CD4-positive, alpha-beta T cell treated with Interleukin-6 for 4 hours (primary cell): ENCODE measurements around the gene CIB4.

ENCODE experiments used
- DNase-seq: peaks from one replicate; pipeline ENCODE4 v3.0.0-alpha.2; 2020; ENCODE audit warnings: mixed read lengths

CIB4 gene

DNA sequence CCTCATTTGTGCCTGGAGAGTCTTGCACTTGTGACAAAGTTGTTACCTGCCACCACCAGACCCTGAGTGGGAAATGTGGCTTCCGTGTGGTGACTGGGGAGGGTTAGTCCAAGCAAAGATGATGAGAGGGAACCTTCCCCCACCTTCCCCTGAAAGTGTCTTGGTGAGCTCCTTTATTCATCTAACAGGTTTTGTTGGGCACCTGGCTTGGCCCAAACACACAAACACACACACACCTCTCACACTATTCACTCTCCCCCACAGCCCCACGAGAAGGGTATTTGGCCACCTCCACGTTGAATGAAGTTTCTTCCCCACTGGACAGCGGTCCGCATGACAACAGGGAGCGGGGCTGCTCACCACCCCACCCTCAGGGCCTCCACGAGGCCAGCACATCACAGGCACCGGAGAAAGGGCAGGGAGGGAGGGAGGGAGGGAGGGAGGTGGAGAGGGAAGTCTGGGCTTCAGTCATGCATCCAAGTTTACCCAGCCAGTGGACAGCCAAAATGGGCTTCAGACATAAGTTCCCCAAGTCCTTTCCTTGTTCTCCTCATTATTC lies 1.4 kb downstream of the CIB4 start:
- DNase-seq, result no peak

DNA sequence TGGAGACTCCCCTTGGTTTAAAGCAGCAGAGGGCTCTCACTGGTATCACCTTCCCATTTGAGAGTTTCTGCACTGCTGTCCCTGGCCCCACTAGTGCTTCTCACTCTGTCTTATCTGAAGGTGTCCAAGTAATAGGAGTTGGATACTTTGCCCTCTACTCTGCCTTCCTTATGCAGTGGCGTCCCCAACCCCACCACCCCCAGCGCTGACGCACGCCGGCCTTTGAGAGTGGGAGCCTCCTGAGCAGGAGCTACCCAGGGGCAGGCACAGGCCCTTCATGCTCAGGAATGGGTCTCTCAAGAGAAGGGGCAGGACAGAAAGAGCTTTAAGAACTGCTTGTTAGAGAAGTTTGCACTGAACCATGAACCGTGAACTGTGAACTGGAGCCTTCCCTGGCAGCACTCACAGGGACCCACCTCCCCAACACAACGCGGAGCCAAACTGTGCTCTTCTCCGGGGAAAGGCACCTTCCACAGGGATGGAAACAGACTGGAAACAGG lies 3.3 kb downstream of the CIB4 start:
- no peak for DNase-seq

DNA sequence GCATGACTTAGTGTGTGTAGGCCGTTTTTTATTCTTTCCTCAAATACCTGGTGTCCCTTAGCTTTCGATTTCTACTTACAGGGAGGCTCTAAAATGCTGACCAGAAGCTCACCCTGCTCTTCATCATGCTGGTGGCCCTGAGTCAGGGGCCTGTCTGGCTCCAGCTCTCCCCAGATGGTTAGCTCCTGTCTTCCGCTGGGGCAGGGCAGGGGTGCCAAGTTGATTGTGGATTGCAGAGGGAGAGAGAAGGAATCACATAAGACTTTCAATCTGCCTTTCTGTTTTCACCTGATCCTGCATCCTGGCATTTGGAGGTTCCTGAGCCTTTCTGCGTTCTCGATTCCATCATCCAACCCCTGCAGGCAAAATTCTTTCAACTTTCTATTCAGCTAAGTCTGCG lies 4.2 kb downstream of the CIB4 start:
- no peak for DNase-seq

DNA sequence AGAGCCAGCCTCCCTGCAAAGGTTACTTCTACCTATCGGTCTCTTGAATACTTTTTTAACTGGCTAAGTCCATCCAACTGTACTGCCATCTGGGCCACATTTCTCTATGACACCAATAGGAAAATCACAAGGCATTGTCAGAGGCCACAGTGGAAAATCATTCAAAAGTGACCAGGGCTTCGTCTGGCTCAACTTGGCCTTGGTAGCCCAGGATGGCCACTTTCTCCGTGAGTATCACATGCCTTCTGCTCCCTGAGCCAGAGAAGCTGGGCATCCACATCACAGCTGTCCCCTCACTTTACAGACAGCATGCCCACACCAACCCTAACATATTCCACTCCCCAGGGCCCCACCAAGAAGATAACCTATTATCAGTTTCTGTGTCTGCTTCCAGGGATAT lies 5.8 kb downstream of the CIB4 start:
- no peak for DNase-seq

DNA sequence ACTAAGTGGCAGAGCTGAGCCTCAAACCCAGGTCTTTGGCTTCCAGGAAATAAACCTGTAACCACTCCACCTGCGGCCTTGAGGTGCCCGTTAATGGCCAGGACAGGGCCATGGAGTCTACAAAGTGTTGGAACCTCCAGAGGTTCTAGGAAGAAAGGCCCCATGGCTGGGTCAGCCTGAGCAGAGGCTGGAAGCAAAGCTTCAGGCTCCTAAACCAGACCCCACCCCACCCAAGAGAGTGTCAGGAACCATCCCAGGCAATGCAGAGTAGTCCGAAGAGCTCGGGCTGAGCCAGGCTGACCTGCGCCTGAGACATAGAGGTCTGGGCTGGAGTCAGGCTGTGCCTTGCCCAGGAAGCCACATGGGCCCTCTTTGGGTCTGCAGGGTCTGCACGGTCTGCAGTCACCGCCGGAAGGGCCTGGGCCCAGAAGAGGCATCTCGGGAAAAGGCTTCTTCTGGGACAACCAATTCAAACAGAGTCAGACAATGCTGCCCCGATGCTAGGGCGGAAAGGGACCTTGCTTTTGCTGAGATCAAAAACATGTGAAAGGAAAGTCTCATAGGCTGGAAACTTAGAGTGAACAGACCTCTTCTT lies 6.4 kb downstream of the CIB4 start:
- DNase-seq, result no peak

DNA sequence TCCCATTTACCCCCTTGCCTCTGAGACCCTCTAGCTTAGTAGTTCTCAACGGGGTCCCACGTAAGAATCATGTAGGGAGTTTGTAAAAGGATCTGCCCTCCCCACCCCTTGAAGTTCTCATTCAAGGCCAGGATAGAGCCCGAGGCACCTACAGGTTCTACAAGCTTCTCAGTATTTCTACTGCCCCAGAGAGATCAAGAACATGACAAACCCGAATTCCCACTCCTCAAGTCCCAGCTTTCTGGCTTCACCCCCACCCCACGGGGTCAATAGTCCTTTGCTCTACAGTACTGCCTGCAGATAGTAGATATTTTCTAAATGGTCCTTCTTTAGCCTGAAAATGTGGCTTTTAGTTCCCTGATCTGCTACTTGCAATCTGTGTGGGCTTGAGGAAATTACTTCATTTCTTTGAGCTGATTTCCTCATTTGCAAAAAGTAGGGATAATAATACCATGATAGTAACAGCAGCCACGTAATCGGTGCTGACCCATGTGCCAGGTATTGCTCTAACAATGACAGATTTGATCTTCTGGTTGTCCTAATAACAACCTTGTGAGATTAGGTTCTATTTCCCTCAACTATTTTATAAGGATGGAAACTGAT lies 7.1 kb downstream of the CIB4 start:
- no peak for DNase-seq

DNA sequence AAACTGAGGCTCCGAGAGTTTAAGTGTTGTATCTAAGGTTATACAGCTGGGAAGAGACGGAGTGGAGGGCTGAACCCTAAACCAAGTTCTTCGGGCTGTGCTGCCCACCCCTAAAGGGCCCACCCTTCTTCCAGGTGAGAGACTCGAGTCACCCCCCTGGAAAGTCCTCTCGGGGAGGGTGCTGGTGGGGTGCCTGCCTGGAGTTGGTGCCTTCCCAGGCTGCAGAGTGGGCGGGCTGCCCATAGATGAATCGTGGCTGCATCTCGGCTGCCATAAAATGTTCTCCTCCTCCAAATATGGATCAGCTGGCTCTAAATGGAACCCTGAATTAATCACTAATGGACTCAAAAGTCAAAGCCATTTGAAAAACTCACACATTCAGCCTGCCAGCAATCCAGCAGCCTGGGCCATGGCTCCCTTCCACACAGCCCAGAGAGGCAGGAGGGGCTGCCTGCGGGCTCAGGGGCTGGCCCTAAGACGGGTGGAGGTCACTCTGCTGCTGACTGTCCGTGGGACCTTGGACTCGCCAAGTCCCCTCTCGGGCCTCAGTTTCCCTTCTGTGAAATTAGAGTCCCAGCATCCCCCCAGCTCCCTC lies 7.7 kb downstream of the CIB4 start:
- no peak for DNase-seq

DNA sequence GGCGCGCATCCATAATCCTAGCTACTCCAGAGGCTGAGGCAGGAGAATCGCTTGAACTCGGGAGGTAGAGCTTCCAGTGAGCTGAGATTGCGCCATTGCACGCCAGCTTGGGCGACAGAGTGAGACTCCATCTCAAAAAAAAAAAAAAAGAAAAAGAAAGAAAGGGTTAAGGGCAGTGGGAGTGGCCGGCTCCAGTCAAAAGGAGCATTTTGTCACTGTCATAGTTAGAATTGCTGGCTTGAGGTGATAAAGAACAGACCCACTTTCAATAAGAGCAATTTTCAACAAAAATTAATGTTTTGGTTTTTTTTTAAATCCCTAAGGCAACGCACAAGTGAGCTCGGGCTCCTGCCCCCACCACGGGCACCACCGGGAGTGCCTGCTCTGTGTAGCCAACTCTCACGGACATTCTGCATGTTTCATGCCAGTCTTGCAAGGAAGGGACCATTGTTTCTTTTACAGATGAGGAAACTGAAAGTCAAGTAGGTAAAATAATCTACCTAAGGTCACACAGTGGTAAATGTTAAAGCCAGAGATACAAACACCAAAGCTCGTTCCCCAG lies 8.5 kb downstream of the CIB4 start:
- no peak for DNase-seq

DNA sequence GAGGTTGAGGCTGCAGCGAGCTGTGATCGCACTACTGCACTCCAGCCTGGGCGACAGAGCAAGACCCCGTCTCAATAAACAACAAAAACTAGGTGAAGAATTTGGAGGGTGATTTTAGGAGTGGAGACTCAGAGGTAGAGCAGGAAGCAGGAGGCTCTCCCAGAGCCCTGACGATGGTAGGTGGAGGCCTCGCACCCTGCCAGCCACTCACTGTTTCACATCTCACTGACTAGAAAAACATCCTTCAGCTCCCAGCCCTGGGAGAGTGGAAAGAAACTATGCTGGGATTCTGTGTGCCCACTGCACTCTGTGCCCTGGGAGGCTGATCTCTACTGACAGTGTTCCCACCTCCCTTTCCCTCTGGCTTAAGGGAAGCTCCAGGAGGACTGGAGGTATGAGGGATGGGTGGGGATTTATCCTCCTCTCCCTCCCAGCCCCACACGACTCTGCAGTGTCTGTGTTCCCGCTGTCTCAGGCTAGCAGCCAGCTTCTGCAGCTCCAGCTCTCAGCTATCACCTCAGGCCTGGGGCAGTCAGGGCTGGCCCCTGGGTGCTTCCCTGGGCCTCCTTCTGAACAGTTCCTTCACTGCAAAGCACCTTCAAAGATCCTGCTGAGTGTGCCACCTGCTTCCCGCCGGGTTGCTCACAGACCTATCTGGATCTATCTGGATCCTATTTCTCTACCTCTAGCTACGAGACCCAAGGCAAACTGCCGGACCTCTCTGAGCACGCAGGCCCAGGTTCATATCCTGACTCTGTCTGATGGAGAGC lies 9.6 kb downstream of the CIB4 start:
- DNase-seq, result no peak

DNA sequence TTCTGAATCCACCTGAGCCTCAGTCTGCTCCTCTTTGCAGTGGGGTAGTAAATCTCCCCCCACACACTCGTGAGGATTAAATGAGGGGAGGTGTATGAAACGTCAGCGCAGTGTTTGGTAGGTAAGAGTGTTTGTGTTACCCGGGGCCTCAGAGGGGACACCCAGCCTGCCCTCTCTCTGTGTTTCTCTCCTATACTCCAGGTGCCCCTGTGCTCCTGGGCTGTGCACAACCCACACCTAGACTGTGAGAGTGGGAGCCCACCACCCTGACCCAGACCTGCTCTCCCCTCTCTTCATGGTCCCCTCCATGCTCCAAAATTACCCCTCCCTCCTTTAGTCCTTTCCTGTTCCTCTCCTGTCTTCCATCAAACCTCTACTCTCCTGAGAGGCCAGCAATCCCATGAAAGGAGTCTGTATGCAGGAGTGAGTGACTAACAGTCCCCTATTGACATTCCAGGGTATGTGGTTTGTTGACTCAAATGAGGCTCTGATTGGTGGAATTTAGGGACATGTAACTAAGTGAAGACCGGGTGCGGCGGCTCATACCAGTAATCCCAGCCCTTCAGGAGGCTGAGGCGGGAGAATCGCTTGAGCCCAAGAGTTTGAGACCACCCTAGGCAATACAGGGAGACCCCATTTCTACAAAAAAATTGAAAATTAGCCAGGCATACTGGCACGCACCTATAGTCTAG lies 10.4 kb downstream of the CIB4 start:
- DNase-seq, result no peak

DNA sequence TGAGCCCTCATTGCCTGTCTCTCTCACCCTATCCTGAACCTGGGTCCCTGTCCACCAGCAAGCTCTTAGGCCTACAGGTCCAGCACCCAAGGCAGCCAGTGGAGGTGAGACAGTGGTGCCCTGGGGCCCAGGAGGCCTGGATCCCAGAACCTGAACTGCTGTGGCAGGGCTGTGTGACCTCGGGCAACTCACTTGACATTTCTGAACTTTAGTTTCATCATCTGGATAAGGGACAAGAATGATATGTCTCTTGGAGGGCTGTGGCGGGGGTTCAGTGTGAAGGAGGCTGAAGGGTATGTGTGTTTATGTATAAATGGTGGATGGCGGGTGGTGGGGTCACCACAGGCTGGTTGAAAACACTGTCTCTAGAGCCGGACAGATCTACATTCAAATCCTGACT lies 10.9 kb downstream of the CIB4 start:
- no peak for DNase-seq

DNA sequence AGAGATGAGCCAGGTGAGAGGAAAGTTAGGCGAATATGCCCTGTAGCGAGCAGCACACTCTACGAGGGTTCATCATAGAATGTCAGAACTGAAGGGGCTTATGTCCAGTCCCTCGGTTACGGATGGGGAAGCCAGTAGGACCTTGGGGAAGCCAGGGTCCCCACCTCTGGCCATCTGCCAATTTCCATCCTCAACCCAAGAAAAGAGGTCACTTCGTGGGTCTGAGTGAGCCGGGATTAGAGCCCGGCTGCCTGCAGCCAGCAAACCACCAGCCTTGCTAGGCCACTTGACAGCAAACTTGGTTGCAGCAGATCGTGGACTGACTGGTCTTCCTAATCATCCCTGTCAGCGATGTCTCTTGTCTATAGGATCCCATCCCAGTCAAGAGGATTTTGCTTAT lies 11.4 kb downstream of the CIB4 start:
- DNase-seq, result no peak

DNA sequence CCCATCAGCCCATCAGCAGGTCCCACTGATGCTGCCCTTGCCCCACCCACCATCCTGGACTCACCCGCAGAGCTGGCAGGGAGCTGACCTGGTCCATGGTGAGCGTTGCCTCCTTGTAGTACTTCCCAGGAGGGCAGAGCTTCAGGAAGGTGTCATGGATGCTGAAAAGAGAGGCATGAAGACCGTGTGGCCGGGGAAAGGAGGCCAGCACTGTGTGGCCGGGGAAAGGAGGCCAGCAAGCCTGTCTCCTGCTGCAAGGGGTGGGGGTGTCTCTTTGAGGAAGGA lies 11.9 kb downstream of the CIB4 start:
- DNase-seq, result no peak

DNA sequence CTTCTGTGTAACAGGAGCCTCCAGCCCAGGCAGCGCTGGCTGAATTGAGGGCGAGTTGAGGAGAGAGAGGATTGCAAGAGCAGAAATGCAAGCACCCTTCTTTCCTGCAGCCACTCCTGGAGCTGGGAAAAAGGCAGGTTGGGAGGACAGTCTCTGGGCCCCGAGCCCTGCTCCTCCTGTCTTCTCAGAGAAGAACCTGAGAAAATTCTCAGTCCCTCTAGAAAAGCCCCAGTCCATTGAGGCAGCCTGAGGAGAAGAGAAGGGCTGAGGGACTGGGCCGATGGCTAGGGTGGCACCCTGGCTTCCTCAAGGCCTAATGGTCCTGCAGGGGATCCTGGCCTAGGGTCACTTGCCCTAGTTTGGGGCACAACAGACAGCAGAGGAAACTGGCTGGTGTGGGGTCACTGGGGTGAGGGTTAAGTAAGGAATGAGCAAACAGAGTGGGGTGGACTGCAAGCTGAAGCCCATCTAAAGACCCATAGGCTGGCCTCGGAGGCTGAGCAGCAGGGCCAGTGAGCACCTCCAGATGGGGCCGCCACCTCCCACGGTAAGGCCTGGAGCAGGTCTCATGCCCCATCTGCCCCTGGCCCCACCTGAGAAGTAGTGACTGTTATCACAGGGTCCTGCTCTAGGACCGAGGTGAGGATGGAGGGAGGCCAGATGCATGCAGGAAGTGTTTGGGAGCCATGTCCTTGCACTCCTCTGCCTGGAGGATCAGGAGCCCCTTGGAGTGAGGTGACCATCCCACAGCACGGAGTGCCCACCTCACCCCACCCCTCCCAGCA lies 12.4 kb downstream of the CIB4 start:
- DNase-seq, result no peak

DNA sequence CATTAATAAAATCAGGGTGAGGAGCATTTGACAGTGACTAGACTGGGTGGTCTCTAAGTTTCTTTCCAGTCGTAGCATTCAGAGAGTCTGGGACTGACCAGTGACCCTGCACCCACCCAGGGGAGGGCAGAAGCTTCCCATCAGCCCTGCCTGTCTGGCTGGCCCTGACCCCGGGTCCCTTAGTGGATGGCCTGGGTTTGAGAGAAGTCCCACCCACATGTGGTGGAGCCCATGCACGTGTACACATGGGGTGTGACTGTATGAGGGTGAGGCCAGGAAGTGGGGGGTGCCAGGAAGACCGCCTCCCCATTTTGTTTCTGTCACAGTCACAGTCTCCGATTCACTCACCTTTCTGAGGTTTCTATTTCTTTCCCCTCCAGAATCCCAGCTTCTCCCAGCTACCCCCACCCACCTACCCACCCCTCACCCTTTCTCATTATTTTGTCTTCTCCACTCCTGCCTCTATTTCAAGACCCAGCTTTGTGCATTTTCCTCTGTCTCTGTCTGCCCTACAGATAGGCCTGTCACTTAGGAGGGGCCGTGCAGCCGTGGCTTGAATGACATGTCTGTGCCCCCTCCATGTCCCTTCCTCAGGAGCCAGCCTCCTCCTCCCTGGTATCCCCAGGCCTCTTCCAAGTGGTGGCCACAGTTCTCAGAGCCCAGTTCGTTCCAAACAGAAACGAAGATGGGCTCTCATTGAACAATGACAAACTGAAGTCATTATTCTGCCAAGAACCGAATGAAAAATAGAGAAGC lies 13.6 kb downstream of the CIB4 start:
- DNase-seq, result no peak

DNA sequence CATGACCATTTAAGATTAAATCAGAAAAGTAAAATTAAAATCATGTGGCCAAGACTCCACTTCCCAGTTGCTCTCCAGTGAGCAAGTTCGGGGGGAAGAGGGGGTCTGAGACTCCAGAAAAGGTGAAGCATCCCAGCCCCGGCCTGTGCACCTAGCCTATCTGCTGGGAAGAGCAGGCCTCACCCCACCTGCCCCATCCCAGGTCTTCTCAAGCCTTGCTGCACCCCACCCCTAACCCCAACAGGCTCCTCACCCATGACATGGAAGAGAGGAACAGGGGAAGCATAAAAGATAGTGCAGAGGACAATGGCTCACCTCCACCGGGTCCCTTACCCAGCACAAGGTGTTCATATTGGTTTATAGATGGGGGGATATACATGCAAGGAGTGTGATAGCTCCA lies 14.6 kb downstream of the CIB4 start:
- no peak for DNase-seq

DNA sequence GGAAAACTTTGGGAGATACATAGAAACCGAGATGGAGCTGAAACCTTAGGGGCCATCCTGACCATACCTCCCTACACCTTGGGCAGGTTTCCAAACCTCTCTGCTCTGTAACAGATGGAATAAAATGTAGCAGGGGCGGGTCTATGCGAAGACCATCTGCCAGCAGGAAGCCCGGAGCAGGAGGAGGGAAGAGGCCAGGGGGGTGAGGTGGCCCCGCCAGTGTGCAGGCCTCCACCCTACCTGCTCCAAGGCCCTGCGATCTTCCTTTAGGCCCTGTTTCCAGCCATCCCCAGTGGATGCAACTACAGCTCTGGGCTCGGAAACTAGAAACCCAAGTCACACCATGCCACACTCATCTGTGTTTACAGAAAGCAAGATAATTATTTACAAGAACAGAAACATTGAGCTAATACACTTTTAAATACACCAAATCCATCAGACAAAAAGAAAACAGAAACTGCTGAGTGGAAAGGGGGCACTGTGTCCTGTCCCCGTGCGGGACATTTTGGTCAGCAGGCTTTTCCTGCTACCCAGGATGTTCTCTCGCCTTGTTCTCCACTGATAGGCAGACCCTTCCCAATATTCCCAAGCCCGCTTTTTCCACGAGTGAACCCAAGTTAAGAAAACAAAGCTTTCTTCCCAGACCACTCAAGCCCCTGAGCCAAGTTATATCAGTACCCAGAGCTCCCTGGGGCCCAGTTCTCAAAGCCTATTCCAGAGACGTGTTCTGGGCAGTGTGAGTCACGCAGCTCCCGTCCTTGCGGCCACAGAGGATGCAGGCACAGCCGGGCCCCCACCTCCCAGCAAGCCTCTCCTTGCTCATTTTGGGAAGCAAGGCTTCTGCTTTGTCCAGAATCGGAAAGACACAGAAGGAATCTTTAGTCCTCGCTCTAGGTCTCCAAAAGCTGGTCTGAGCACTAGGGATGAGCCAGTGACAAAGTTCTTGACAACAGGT lies 17.3 kb downstream of the CIB4 start:
- no peak for DNase-seq

DNA sequence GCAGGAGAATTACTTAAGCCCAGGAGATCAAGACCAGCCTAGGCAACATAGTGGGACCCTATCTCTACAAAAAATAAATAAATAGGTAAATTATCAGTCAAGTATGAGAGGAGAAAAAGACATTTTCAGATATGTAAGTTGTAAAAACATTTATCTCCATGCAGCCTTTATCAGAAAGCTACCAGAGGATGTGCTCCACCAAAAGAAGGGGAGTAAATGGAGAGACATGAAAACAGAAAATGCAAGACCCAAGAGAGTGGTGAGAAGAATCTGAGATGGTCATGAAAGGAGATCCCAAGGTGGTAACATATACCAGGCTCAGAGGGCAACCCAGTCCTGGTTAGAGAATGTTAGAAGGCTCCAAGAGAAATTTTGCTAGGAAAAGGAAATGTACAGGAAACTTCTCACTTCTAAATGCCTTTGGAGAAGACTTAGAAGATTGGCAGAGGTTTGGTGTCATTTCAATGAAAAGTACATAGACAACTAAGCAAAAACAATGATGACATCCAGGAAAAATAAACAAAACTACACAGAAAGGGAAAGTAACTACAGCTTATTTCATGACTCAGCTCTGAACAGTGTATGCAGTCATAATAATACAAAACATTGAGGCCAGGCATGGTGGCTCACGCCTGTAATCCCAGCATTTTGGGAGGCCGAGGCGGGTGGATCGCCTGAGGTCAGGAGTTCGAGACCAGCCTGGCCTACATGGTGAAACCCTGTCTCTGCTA lies 19.5 kb downstream of the CIB4 start:
- DNase-seq, result no peak

DNA sequence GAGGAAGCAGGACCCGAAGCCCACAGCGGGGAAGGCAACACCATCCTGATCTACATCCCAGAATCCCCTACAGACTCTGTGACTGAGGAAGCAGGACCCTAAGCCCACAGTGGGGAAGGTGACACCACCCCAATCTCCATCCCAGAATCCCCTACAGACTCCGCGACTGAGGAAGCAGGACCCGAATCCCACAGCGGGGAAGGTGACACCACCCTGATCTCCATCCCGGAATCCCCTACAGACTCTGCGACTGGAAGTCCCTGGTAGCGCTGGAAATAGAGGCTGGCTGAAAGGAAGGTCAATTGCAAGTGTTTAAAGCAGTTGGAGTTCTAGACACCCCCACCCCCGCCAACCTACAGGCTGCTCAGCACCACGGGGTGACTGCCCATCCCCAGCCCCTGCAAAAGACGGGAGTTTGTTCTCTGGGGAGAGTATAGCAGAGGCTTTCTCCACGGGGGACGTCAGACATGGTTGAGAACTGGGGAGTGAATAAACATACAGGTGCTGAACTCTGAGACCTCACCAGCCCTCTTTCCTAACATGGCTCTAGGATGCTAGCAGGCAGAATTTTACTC lies 21.0 kb downstream of the CIB4 start:
- DNase-seq, result no peak
